A673 (cell line): ENCODE results near the gene PEX7. TPM values are rescaled to one million over a fixed set of nuclear protein-coding genes. Genes with fewer than 3 reads are reported as not detected.

Source experiments
- BruUV-seq: library from RNA; stranded (reverse); fragments of 400-500 nt; replicated peaks from 2 replicates; lab custom pipeline; 2021; lab: Mats Ljungman, UMichigan
- CTCF ChIA-PET: fragments of 300-600 bp; sonication (Branson Sonifier 250); formaldehyde crosslinking; loops from one replicate; lab custom pipeline; 2022; ENCODE audit warnings: antibody characterized with exemption; lab: Charles Lee
- POLR2A ChIA-PET: fragments of 300-600 bp; sonication (Branson Sonifier 250); formaldehyde crosslinking; loops from one replicate; lab custom pipeline; 2022; ENCODE audit warnings: antibody characterized with exemption; ENCODE audit not compliant: low non-redundant PET; lab: Charles Lee
- DNase-seq: peaks from one replicate; pipeline ENCODE4 v3.0.0-alpha.2; 2015; ENCODE audit warnings: low spot score
- H3K27ac ChIP-seq: fragments of 200-600 bp; sonication (generic); 2 replicates; pipeline ENCODE4 v1.5.1; 2016; ENCODE audit warnings: mixed run types, low read depth, mild to moderate bottlenecking, mixed read lengths, antibody characterized with exemption, low read length; ENCODE audit not compliant: poor library complexity, severe bottlenecking
- H3K27me3 ChIP-seq: fragments of 200-600 bp; sonication (generic); replicated peaks from 2 replicates; pipeline ENCODE4 v1.6.1; 2017; ENCODE audit warnings: mixed run types, low read depth, mild to moderate bottlenecking, mixed read lengths, antibody characterized with exemption, low read length; ENCODE audit not compliant: insufficient read depth, poor library complexity
- H3K36me3 ChIP-seq: fragments of 200-600 bp; sonication (generic); 2 replicates; pipeline ENCODE4 v1.6.1; 2016; ENCODE audit warnings: mixed run types, mild to moderate bottlenecking, mixed read lengths, antibody characterized with exemption, low read length; ENCODE audit not compliant: insufficient read depth, poor library complexity, severe bottlenecking
- H3K4me1 ChIP-seq: fragments of 200-600 bp; sonication (generic); 2 replicates; pipeline ENCODE4 v1.6.1; 2017; ENCODE audit warnings: mixed run types, mild to moderate bottlenecking, mixed read lengths, antibody characterized with exemption, low read length; ENCODE audit not compliant: insufficient read depth, poor library complexity, severe bottlenecking
- H3K4me3 ChIP-seq: fragments of 200-600 bp; sonication (generic); 2 replicates; pipeline ENCODE4 v1.5.1; 2016; ENCODE audit warnings: low read depth, mixed run types, mild to moderate bottlenecking, mixed read lengths, low read length; ENCODE audit not compliant: poor library complexity, severe bottlenecking
- H3K9me3 ChIP-seq: fragments of 200-600 bp; sonication (generic); 2 replicates; pipeline ENCODE4 v1.6.1; 2016; ENCODE audit warnings: mixed run types, low read depth, mild to moderate bottlenecking, mixed read lengths, antibody characterized with exemption, low read length; ENCODE audit not compliant: poor library complexity, severe bottlenecking
- EZH2 ChIP-seq: fragments of 200-600 bp; sonication (generic); IDR thresholded peaks from 2 replicates; pipeline ENCODE4 v1.6.1; 2017; ENCODE audit warnings: borderline replicate concordance, low read depth, mild to moderate bottlenecking, mixed read lengths, antibody characterized with exemption, low read length; ENCODE audit not compliant: poor library complexity, severe bottlenecking
- intact Hi-C: fragments of 100-400 bp; cut with micrococcal nuclease; formaldehyde crosslinking; loops from one replicate; pipeline ENCODE4 v1.10.0; 2022; ENCODE audit not compliant: unreplicated experiment
- total RNA-seq: library from RNA; stranded (reverse); gene quantifications from 2 replicates; pipeline ENCODE4 v1.2.3, GENCODE V29; 2021
- TF ChIP-seq, protein P1 (sequence below): fragments of 300-800, 200-600 bp; sonication (generic); conservative IDR thresholded peaks from 2 replicates; pipeline ENCODE4 v1.5.1; 2017; ENCODE audit warnings: low read depth, mild to moderate bottlenecking, antibody characterized with exemption, low read length, moderate library complexity, mixed read lengths

PEX7 gene
- total RNA-seq, 1 experiment from 2014 or later, result 6.2 TPM

DNA sequence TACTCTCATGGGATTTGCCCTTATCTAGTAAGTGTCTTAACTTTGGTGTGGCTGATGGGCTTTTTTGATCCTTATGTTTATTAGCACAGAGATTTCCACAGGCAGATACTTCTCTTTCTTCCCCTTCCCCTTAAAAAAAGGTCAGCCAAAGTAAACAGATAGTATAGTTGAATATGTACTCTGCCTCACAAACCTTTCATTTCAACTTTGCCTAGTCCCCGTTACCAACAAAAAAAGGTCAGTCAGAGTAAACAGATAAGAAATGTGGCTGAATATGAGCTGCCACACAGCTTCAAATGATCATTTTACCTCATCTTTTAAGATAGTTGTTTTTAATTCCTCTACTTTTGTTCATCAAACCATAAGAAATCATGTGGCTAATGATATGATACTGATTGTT is 65.6 kb downstream of the PEX7 start:
- Histone ChIP-seq H3K36me3 (no peaks in the 10 kb centered on the region), H3K27ac (no peak overlapping the region), H3K4me1 (peaks cover 32% of the 10 kb centered on the region), H3K27me3 (no peaks in the 10 kb centered on the region), H3K4me3 (no peak overlapping the region), H3K9me3 (no peaks in the 10 kb centered on the region)
- no peak for TF ChIP-seq EZH2
- TF ChIP-seq, protein P1, sequence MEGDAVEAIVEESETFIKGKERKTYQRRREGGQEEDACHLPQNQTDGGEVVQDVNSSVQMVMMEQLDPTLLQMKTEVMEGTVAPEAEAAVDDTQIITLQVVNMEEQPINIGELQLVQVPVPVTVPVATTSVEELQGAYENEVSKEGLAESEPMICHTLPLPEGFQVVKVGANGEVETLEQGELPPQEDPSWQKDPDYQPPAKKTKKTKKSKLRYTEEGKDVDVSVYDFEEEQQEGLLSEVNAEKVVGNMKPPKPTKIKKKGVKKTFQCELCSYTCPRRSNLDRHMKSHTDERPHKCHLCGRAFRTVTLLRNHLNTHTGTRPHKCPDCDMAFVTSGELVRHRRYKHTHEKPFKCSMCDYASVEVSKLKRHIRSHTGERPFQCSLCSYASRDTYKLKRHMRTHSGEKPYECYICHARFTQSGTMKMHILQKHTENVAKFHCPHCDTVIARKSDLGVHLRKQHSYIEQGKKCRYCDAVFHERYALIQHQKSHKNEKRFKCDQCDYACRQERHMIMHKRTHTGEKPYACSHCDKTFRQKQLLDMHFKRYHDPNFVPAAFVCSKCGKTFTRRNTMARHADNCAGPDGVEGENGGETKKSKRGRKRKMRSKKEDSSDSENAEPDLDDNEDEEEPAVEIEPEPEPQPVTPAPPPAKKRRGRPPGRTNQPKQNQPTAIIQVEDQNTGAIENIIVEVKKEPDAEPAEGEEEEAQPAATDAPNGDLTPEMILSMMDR, result no peak
- no TSS peak for BruUV-seq
- ChIA-PET CTCF (no interaction called here), POLR2A (no interaction called here)
- intact Hi-C loops, result no loop called here
- no peak for DNase-seq

DNA sequence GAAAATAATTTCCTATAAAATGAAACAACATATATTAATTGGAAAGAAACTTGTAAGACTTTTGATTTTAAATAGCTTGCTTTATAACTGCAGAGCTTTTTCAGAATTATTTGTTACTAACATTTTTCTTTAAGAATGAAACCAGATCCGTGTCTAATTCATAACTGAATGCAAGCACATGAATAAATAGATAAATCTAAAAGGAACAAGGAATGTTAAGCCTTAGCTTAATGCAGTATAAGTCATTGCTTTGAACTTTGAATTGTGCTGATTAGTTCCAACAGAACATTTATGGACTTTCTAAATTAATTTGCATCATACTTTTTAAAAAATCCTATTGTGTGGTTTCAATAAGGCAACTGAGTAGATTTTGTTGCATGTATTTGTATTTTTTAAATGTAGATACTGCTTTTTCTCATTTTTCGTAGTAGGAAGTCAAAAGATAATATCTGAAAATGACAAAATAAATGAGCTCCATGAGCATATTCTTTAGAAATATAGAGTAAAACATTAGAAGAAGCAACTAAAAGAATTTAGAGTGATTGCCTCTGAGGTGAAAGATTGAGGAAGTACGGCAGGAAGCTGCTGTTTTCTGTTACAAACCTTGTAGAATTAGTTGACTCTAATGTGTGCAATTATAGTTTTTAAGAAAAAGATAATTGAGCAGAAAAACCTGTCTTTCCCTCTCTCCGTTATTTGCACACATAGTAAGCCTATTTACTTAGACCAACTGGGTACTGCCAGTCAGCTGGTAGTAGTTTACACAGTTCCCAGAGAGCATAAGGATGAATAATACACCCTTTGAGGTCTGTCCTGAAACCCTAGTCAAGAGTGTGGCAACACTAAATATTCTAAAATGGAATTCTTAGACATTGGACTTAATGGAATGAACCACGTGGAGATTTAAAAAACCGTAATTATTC is 67.1 kb downstream of the PEX7 start:
- no TSS peak for BruUV-seq

DNA sequence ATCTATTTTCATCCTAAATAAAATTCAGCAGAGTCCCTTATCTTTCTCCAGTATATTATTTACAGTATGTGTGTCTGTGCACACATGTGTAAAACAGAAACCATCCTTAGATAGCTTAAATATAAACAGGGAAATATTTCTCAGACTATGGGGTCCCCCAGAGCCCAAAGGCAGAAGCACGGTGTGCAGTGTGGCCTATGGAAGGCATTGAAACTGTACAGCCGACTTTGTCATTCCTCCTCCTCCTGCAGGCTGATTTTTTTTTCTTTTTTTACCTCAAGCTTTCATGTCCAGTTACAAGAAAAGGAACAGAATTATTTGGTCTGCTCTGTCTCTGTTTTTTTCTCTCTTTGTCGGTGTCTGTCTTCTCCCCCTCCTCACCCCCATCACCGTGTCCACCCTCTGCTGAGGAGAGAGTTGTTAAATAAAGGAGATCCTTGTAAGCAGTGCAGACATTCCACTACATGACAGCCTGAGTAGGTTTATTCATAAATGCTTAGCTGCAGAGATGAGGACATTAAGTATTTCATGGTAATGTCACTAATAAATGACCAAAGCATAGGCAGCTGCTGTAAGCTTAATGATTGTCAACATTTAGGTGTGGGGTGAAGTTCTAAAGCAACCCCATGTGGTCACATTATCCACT is 67.9 kb downstream of the PEX7 start:
- no peaks in the 10 kb centered on the region for H3K9me3 ChIP-seq
- ChIA-PET POLR2A (interaction anchor here (0.7 kb wide), 1 partner anchor 573 kb away, joined by 4 read pairs; no protein-coding TSS in a partner anchor), CTCF (no interaction called here)
- H3K27ac ChIP-seq, result peak overlapping the region; percentile 15
- no peaks in the 10 kb centered on the region for H3K27me3 ChIP-seq
- no peak for DNase-seq
- BruUV-seq, result no TSS peak
- peaks cover 32% of the 10 kb centered on the region for H3K4me1 ChIP-seq
- no peak overlapping the region for H3K4me3 ChIP-seq
- TF ChIP-seq EZH2, result no peak
- TF ChIP-seq, protein P1, result peak; percentile 15; the same call in 1 of the 2 replicates
- H3K36me3 ChIP-seq, result no peaks in the 10 kb centered on the region
- intact Hi-C loops, result no loop called here

More for the DNA sequence above, 67.1 kb downstream of the PEX7 start:
- intact Hi-C loops, result no loop called here
- POLR2A ChIA-PET, result interaction anchor here (0.7 kb wide), 1 partner anchor 572 kb away, joined by 4 read pairs; no protein-coding TSS in a partner anchor
- H3K27ac ChIP-seq, result peak overlapping the region; percentile 15
- TF ChIP-seq, protein P1, result no peak
- no peaks in the 10 kb centered on the region for H3K36me3 ChIP-seq
- no peaks in the 10 kb centered on the region for H3K9me3 ChIP-seq
- H3K4me1 ChIP-seq, result peaks cover 32% of the 10 kb centered on the region
- DNase-seq, result peak; percentile 39
- CTCF ChIA-PET, result interaction anchor here (0.5 kb wide), 1 partner anchor 308 kb away, joined by 7 read pairs; no protein-coding TSS in a partner anchor
- no peaks in the 10 kb centered on the region for H3K27me3 ChIP-seq
- H3K4me3 ChIP-seq, result no peak overlapping the region
